Activated CD8-positive, alpha-beta memory T cell treated with anti-CD3 and anti-CD28 coated beads for 48 hours (primary cell): ENCODE results near the gene C6orf15.

Experiments used
- DNase-seq, 3 experiments: peaks; one replicate each; pipeline ENCODE4 v3.0.0-alpha.2; 2020; ENCODE audit warnings: low read depth in 2 of 3, low spot score in 2 of 3

The C6orf15 gene

DNA sequence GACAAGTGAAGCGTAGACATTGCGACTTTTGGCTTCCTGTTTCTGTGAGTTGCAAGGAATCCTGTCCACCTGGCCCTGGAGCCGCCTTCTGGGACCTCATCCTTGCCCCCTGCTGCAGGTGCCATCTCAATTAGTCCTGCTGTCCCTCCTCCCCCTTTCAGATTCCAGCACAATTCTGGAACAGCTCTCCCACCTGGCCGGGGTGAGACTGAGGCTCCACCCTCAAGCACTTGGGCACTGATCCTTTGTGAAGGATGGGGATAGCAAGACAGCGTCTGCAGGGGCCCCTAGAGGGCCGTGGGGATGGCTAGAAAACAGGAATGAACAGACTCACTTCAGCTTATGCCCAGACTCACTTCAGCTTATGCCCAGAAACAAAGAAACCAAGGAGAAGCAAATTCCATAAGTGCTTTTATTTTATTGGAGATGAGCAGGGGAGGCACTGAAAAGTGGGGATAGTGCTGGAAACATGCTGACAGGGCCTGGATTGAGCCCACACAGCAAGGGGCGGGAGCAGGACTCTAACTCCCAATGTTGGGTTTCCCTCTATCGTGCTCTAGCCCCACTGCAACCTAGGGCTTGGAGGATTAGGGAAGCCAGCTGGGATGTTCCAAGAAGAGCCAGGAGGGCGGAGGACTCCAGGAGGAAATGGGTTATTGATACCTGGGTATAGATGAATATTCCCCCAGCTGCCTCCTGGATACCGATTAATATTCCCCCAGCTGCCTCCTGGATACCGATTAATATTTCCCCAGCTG lies 1.4 kb downstream of the C6orf15 start:
- no peak for DNase-seq

DNA sequence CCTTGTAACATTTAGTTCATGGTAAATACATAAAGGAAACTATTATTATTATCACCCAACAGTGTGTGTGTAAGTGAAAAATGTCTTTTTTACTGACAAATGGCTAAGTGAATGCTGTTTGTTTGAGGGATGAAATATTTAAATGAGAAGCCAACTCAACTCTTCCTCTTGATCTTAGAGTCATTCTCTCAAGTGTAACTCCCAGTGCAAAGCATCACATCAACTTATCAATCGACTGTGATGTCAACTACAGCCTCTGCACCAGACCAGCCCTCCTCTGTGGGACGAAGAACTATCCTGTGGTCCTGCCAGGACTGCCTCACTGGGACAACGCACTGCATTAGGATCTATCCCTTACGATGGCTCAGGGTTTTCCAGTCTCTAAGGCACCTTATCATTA lies 5.3 kb downstream of the C6orf15 start:
- DNase-seq: no peak

DNA sequence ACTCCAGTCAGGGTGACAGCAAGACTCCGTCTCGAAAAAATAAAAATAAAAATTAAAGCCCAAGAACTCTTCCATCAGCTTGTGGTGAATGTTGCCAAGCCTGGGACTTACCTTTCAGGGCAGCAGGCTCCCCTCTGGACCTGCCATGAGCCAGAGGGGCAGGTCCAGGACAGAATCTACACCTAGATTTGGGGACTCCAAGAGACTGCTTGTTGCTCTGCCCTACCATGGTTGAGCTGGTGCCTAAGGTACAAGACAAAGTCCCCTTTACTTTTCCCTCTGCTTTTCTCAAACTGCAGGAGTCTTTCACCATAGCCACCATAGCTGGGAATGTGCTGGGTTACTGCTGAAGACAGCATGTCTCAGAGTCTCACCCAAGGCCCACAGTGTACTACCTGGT lies 9.2 kb downstream of the C6orf15 start:
- DNase-seq: no peak

DNA sequence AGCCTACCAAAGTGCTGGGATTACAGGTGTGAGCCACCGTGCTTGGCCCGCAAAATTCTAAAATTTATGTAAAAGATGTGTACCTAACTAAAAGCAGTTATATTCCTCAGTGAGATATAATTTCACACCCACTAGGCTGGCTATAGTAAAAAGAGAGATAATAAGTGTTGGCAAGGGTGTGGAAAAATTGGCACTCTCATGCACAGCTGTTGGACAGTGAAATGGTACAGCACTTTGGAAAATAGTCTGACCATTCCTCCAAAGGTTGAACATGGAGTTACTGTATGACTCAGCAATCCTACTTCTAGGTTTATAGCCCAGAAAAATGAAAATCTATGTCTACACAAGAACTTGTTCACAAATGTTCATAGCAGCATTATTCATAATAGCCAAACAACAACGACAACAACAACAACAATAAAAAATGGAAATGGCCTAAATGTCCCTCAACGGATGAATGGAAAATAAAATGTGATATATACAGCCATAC lies 13.9 kb downstream of the C6orf15 start:
- DNase-seq: no peak

DNA sequence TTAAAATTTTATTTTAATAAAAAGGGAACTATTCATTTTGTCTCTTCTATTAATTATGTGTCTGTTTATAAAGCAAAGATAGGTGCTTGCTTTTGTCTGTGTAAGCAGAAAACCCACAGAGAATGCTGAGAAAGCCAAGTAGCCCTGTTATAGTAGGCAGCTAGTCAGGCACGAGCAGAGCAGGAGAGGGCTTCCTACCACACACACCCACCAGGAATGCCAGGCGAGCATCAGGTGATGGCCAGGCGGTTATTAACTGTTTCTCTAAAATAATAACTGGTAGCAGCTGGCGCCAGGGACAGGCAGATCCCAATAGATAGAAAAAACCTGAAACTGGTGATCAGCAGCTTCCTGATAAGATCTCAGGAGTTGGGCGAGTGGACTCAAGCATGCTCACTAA lies 15.7 kb downstream of the C6orf15 start:
- DNase-seq: no peak

DNA sequence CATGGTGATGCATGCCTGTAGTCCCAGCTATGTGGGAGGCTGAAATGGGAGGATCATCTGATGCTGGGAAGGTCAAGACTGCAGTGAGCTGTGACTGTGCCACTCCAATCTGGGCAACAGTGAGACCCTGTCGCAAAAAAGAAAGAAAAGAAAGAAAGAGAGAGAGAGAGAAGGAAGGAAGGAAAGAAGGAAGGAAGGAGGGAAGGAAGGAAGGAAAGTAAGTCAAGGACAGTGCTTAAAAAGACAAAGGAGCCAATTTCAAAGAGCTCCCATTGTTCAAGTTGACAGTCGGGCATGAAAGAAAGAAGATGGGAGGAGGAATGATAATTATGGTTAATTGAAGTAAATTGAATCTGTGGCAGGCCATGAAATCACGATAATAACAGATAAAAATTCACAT lies 16.2 kb downstream of the C6orf15 start:
- no peak for DNase-seq

DNA sequence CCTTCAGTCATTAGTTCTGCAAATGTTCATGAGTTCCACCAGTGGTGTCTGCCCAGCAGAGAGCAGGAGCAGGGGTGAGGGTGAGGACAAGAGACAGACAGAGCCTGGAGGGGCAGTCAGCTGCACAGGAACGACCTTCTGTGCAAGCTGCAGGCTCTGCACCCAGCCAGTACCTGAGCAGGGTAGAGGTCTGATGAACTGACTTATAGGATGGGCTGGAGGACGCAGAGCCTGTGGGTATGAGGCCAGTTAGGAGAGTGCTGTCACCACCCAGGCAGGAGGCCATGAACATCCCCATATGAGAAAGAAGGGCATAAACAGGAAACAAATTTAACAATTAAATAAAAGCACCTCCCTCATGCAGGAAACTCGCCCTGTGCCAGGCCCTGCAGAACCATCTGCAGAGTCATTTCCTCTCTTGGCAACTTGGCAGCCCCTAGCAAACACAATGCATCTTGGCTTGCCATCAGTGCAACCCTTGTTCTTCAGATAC lies 17.9 kb downstream of the C6orf15 start:
- no peak for DNase-seq

DNA sequence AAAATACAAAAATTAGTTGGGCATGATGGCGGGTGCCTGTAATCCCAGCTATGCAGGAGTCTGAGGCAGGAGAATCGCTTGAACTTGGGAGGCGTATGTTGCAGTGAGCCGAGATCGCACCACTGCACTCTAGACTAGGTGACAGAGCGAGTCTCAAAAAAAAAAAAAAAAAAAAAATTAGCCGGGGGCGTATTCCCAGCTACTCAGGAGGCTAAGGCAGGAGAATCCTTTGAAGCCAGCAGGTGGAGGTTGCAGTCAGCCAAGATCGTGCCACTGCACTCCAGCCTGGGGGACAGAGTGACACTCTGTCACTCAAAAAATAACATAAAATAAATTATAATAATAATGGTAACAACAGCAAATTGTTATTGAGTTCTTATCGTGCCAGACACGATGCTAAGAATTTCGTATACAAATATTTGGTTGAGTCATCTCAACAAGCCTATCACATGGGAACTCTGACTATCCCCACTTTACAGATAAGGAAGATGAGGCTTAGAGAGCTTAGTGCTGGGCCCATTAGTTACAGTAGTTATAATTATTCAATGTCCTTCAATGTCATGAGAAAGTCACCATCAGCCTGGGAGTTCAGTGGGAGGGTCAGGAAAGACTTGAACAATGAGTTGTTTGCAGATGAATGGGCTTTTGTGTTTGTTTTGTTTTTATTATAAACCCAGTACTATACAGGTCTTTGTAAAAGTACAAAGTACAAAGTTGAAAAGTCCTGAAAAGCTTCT lies 19.4 kb downstream of the C6orf15 start:
- DNase-seq: no peak

DNA sequence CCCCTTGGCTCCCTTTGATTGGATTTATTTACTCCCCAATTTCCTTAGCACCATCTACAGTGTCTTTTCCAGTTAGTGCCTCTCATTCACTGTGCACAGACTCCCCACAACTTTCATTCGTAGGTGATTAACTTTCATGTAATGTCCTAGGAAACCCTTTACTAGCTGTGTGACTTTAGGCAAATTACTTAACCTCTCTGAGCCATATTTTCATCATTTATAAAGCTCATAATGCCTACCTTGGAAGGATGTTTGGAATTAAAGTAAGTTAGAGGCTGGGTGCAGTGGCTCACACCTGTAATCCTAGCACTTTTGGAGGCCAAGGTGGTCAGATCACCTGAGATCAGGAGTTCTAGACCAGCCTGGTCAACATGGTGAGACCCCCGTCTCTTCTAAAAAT lies 20.1 kb downstream of the C6orf15 start:
- DNase-seq: no peak

DNA sequence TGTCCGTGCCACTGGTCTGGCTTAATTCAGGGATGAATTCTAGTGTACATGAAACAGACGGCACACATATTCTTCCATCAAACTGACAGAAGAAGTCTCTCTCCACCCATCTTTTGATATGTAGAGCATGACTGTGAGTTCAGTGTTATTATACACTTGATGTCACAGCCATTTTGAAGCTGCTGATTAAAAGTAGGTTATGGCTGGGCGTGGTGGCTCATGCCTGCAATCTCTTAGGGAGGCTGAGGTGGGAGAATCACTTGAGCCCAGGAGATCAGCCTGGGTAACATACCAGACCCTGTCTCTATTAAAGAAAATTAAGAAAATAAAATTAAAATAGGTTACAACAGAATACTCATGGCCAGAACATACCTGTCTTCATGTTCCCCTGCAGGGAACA lies 20.7 kb downstream of the C6orf15 start:
- no peak for DNase-seq

DNA sequence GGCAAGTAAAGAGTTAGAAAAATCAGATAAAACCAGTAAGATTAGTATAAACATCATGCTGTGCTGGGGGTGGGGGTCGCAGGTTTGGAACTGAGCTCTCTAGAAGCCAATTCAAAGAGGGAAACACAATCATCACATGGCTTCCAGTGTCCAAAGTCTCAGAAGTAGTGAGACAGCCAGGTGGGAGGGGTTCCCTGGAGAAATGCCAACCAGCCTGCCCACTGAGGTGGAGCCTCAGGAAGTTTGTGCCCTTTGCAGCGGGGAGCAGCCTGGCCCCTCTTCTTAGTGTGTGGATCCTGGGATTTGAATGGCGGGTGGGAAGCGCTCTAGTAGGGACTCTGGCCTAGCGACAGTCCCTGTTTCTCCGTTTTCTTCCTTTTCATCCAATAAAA lies 21.4 kb downstream of the C6orf15 start:
- DNase-seq: no peak

DNA sequence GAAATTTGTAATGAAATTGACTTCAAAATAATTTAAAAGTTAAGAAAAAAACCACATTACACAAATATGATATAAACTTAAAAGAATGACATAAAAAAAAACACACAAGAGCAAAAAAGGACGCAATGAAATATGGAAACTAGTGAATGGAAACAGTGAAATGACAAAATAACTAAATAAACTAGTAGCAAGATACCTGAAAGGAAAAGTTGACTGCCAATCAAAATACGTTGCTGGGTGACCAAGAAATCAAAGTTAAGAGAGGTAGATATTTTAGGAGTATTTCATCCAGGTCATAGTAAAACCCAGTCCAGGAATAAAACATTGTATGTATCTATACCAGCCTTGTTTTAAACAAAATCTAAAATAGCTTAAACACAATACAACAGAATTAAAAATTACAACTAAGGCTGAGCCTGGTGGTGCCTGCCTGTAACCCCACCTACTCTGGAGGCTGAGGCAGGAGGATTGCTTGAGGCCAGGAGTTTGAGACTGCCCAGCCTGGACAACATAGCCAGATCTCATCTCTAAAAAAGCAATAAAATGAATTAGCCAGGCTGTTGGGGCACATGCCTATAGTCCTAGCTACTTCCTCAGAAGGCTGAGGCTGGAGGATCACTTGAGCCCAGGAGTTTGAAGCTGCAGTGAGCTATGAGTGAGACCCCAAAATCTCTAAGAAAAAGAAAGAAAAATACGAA lies 22.0 kb downstream of the C6orf15 start:
- DNase-seq: no peak

DNA sequence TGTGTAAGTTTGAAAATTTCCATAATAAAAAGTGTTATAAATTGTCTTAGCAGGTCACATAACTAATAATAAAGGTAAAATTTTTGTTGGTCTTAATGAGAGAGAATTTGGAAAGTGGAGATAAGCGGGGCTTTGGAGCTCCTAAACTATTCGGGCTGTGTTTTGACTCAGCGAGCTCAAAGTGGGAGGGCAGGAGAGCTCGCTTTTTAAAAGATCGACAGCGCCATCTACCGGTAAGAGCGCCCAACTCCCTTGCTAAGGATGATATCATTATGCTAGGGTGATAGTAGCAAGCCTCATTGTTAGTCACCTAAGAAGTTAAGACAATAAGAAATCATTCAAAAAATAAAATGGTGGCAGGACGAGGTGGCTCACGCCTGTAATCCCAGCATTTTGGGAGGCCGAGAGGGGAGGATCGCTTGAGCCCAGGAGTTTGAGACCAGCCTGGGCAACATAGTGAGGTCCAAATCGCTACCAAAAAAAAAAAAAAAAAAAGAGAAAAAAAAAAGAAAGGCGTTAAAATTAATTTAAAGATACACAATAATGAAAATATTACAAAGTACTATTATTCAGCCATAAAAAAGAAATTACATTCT lies 24.8 kb downstream of the C6orf15 start:
- peak; percentile 48 to 88 (median 82) for DNase-seq

DNA sequence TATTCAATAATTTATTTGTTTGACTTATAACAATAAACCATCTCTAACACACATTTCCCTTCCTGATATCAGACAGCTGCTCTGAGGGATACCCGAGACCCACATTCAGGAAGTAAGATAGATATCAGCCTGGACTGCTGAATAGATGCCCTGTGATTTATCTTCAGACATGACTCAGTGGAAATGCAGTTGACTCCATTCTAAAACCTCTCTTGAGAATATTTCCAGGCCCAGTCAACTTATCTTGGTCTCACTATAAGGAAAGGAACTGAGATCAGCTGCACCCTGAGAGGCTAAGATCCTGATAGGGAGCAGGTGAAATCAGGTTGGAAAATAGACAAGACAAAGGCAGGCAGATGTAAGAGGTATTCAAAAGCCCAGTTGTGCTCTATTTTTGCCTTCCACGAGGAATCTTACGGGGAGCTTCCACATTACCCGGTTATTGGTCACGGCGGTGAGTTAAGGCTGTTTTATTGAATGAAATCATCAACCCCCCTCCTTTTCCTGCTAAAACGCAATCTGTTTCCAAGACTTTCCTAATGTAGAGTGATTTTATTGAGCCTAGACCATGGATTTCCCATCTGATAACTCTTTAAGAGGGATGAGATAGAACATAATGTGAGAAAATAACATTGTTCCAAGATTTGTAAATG lies 25.5 kb downstream of the C6orf15 start:
- DNase-seq: no peak

DNA sequence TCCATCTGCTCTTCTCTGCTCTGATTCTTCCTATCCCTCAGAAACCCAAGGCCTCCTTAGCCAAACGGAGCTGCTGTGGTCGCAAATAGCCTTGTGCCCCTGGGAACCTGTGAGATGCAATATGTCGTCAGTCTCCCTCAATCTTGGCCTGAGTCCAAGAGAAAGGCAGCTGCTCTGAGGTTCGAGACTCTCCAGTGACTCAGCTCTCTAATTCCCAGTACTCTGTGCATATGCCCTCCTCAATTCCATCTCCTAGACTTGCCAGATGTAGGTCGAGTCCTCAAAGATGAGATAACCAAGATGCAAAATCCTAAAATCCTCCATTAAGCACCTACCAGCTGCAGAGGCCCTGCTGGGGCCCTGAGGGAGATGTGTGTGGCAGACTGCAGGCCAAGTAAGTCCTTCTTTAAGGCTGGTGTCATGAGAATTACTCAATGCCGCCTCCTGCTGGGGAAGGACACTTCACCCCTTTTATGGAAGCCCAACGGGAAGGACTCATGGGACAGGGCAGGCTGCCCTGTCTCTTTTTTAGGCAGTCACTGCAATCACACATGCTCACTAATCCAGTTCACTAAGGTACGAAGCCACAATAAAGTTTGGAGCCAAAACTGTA lies 28.5 kb downstream of the C6orf15 start:
- DNase-seq: no peak

DNA sequence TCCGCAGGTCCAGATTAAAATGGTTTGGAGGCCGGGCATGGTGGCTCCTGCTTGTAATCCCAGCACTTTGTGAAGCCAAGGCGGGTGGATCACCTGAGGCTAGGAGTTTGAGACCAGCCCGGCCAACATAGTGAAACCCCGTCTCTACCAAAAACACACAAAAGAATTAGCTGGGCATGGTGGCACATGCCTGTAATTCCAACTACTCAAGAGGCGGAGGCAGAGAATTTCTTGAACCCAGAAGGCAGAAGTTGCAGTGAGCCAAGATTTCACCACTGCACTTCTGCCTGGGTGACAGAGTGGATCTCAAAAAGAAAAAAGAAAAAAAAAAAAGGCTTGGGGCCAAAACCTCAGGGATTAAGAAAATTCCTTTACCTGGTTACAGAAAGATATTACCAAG lies 30.5 kb downstream of the C6orf15 start:
- no peak for DNase-seq

DNA sequence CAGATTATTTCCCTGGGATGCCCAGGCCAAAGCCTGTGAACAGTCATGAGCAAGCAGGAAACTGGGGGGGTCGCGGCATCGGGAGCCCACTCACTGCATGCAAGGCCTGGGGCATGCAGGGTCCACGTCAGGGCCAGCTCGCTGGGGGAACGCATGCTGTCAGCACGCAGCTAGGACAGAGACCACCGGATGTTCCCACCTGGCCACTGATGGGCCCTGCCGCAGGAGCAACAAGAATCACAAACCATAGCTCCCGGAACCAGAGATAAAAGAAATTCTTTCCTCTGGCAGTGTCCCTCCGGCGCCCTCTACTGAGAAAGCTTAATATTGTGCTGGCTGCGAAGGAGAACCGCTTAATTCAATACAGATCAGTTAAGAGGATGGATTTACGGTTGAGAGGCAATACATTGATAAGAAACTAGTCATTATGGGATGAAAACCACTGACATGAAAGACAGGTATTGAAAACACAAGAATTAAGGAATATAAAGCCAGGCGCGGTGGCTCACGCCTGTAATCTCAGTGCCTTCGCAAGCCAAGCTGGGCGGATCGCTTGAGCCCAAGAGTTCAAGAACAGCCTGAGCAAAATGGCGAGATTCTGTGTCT lies 32.6 kb downstream of the C6orf15 start:
- peak in 1 of 3 experiments; percentile 45 for DNase-seq

DNA sequence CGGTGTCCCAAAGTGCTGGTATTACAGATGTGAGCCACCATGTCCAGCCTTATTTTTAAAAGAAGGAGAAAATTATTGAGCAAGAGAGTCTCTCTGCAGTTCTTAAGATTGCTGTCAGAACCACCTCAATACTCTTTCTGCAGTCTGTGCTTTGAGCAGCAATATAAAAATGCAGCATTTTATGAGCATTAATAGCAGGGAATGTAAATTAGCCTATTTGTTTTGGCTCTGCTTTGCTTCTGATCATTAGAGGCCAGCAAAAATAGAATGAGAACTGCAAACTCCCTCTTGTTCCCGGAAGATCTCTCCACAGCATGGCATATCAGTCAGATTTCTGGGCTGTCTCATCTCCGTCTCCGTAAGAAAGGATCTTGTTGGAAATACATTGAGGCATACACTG lies 35.8 kb downstream of the C6orf15 start:
- DNase-seq: no peak

DNA sequence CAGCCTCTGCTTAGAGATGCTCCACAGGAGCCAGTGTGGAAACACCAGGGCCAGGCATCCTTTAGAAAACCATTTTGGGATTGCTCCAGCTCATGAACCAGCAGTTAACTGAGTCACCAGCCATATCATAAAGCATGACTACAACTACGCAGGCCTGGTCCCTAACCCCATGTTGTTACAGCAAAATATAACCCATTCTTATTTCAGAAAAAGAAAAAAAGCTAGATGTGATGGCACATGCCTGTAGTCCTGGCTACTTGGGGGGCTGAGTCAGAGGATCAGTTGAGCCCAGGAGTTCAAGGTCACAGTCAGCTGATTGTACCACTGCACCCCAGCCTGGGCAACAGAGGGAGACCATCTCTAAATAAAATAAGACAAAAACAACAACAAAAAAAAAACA lies 36.8 kb downstream of the C6orf15 start:
- no peak for DNase-seq

DNA sequence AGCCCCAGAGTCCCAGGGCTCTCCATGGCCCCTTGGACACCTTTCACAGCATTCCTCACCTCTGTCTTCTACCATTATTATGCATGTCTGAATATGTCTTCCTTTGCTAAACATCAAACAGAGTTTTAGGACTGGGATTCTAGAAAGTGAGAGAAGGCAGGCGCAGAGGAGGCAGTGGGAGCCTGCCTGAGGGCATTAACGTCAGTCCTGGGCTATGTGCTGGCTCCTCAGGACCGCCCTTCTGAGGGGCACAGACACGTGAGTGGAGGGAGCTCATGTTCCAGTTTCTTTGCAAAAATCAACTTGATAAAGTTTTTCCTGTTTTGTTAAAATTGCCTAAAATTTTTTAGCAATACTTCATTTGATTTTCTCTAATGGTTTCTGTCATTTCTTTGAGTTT lies 38.0 kb downstream of the C6orf15 start:
- no peak for DNase-seq
